IMR-90 (cell line): ENCODE data around the gene PPP1R14C. TPM values are rescaled to one million over a fixed set of nuclear protein-coding genes. Genes with fewer than 3 reads are reported as not detected.

Source experiments
- ATAC-seq: fragments of 200-7000 bp; cut with Tn5 transposase; 2 replicates; pipeline ENCODE4 v1.9.1; 2020; ENCODE audit warnings: low read depth, mild to moderate bottlenecking, moderate library complexity
- BruUV-seq: library from RNA; stranded (reverse); fragments of 400-500 nt; replicated peaks from 2 replicates; lab custom pipeline; 2021; lab: Mats Ljungman, UMichigan
- CTCF ChIA-PET: fragments of 300-600 bp; formaldehyde crosslinking; extraction: SDS; loops from one replicate; lab custom pipeline; 2021; ENCODE audit warnings: antibody characterized with exemption; lab: Yijun Ruan, JAX
- POLR2A ChIA-PET: fragments of 300-600 bp; sonication (Branson Sonifier 250); formaldehyde crosslinking; loops from one replicate; lab custom pipeline; 2022; ENCODE audit warnings: antibody characterized with exemption; ENCODE audit not compliant: unreplicated experiment; lab: Charles Lee
- DNase-seq: peaks from one replicate; pipeline ENCODE4 v3.0.0; 2013
- H2AFZ ChIP-seq: replicated peaks from 2 replicates; pipeline ENCODE3; 2013; ENCODE audit warnings: low read length, mild to moderate bottlenecking; ENCODE audit not compliant: poor library complexity
- H2AK5ac ChIP-seq: 2 replicates; pipeline ENCODE4 v1.6.1; 2013; ENCODE audit warnings: low read depth, low read length, inconsistent platforms
- H2AK9ac ChIP-seq: replicated peaks from 2 replicates; pipeline ENCODE3; 2013; ENCODE audit warnings: mild to moderate bottlenecking, low read depth, low read length, moderate library complexity; ENCODE audit not compliant: poor library complexity
- H2BK120ac ChIP-seq: 2 replicates; pipeline ENCODE4 v1.6.1; 2013; ENCODE audit warnings: low read depth, low read length, inconsistent platforms
- H2BK15ac ChIP-seq: 3 replicates; pipeline ENCODE4 v1.6.1; 2013; ENCODE audit warnings: low read depth, low read length, inconsistent platforms
- H2BK20ac ChIP-seq: 2 replicates; pipeline ENCODE4 v1.6.1; 2013; ENCODE audit warnings: low read depth, mild to moderate bottlenecking, inconsistent platforms, low read length, moderate library complexity
- H2BK5ac ChIP-seq: 2 replicates; pipeline ENCODE4 v1.6.1; 2013; ENCODE audit warnings: mild to moderate bottlenecking, low read depth, low read length, inconsistent platforms; ENCODE audit not compliant: poor library complexity, severe bottlenecking
- H3K14ac ChIP-seq: replicated peaks from 2 replicates; pipeline ENCODE4 v1.6.1; 2013; ENCODE audit warnings: low read depth, low read length, inconsistent platforms
- H3K18ac ChIP-seq: 2 replicates; pipeline ENCODE4 v1.6.1; 2013; ENCODE audit warnings: low read depth, low read length, control low read depth
- H3K23ac ChIP-seq: 2 replicates; pipeline ENCODE4 v1.6.1; 2013; ENCODE audit warnings: low read depth, low read length, inconsistent platforms
- H3K27ac ChIP-seq: 2 replicates; pipeline ENCODE4 v1.5.1; 2013; ENCODE audit warnings: mild to moderate bottlenecking, control low read depth, low read length; ENCODE audit not compliant: insufficient read depth
- H3K27me3 ChIP-seq: 2 replicates; pipeline ENCODE4 v1.6.1; 2013; ENCODE audit warnings: low read length; ENCODE audit not compliant: control insufficient read depth, insufficient read depth
- H3K36me3 ChIP-seq: 2 replicates; pipeline ENCODE4 v1.6.1; 2013; ENCODE audit warnings: low read length, mixed read lengths; ENCODE audit not compliant: control insufficient read depth, insufficient read depth
- H3K4ac ChIP-seq: 2 replicates; pipeline ENCODE4 v1.6.1; 2013; ENCODE audit warnings: low read depth, low read length, inconsistent platforms
- H3K4me1 ChIP-seq: 2 replicates; pipeline ENCODE4 v1.6.1; 2013; ENCODE audit warnings: low read length, mixed read lengths; ENCODE audit not compliant: control insufficient read depth, insufficient read depth
- H3K4me2 ChIP-seq: 2 replicates; pipeline ENCODE4 v1.6.1; 2013; ENCODE audit warnings: low read depth, mild to moderate bottlenecking, control low read depth, low read length, moderate library complexity
- H3K4me3 ChIP-seq: 2 replicates; pipeline ENCODE4 v1.5.1; 2013; ENCODE audit warnings: low read depth, mild to moderate bottlenecking, control low read depth, low read length, moderate library complexity; ENCODE audit not compliant: insufficient read depth
- H3K56ac ChIP-seq: 2 replicates; pipeline ENCODE4 v1.6.1; 2013; ENCODE audit warnings: low read length, inconsistent platforms; ENCODE audit not compliant: insufficient read depth; ENCODE audit errors: extremely low read depth
- H3K79me1 ChIP-seq, 2 experiments: 2 replicates each; pipeline ENCODE4 v1.6.1; 2013; ENCODE audit warnings: low read length in 2 of 2, inconsistent platforms in 1 of 2, low read depth in 1 of 2
- H3K9ac ChIP-seq: 2 replicates; pipeline ENCODE4 v1.6.1; 2013; ENCODE audit warnings: low read depth, low read length, control low read depth
- H3K9me1 ChIP-seq: 2 replicates; pipeline ENCODE4 v1.6.1; 2013; ENCODE audit warnings: low read length, inconsistent platforms; ENCODE audit not compliant: insufficient read depth
- H3K9me3 ChIP-seq: 2 replicates; pipeline ENCODE4 v1.6.1; 2013; ENCODE audit warnings: low read length; ENCODE audit not compliant: control insufficient read depth, insufficient read depth
- H4K20me1 ChIP-seq: 2 replicates; pipeline ENCODE4 v1.6.1; 2013; ENCODE audit warnings: low read length, inconsistent platforms; ENCODE audit not compliant: insufficient read depth
- H4K5ac ChIP-seq: 2 replicates; pipeline ENCODE4 v1.6.1; 2013; ENCODE audit warnings: mild to moderate bottlenecking, low read depth, low read length, control low read depth
- H4K8ac ChIP-seq, 2 experiments: 2 replicates each; pipeline ENCODE4 v1.6.1; 2013; ENCODE audit warnings: low read depth in 2 of 2, low read length in 2 of 2, control low read depth in 1 of 2, inconsistent platforms in 1 of 2
- H4K91ac ChIP-seq: 2 replicates; pipeline ENCODE4 v1.6.1; 2013; ENCODE audit warnings: low read depth, low read length, inconsistent platforms; ENCODE audit not compliant: insufficient read depth
- BHLHE40 ChIP-seq: fragments of 150-350 bp; IDR thresholded peaks from 2 replicates; pipeline ENCODE4 v1.6.1; 2016; ENCODE audit warnings: mild to moderate bottlenecking, low read depth, low read length
- CEBPB ChIP-seq: IDR thresholded peaks from 2 replicates; pipeline ENCODE4 v1.6.1; 2012; ENCODE audit warnings: low read depth, low read length, improper control_type of control experiment
- CHD1 ChIP-seq: IDR thresholded peaks from 2 replicates; pipeline ENCODE4 v1.6.1; 2012; ENCODE audit warnings: low read depth, low read length, improper control_type of control experiment
- CTCF ChIP-seq: conservative IDR thresholded peaks from 2 replicates; pipeline ENCODE4 v1.5.1; 2012; ENCODE audit warnings: mild to moderate bottlenecking, low read depth, low read length, improper control_type of control experiment
- ELK1 ChIP-seq: fragments of 150-350 bp; IDR thresholded peaks from 2 replicates; pipeline ENCODE4 v1.6.1; 2016; ENCODE audit warnings: low read depth, mild to moderate bottlenecking, low read length, moderate library complexity, borderline replicate concordance
- FOS ChIP-seq: fragments of 150-350 bp; IDR thresholded peaks from 2 replicates; pipeline ENCODE4 v1.6.1; 2016; ENCODE audit warnings: low read depth, low read length
- MAFK ChIP-seq: IDR thresholded peaks from 2 replicates; pipeline ENCODE4 v1.6.1; 2012; ENCODE audit warnings: low read depth, low read length, improper control_type of control experiment
- MAZ ChIP-seq: IDR thresholded peaks from 2 replicates; pipeline ENCODE4 v1.6.1; 2012; ENCODE audit warnings: low read depth, mild to moderate bottlenecking, low read length, improper control_type of control experiment, moderate library complexity, borderline replicate concordance
- MXI1 ChIP-seq: IDR thresholded peaks from 2 replicates; pipeline ENCODE4 v1.6.1; 2012; ENCODE audit warnings: low read depth, mild to moderate bottlenecking, low read length, moderate library complexity, borderline replicate concordance
- NFE2L2 ChIP-seq: fragments of 150-350 bp; IDR thresholded peaks from 2 replicates; pipeline ENCODE4 v1.6.1; 2016; ENCODE audit warnings: low read depth, mild to moderate bottlenecking, low read length
- POLR2A ChIP-seq: IDR thresholded peaks from 2 replicates; pipeline ENCODE4 v1.6.1; 2012; ENCODE audit warnings: mild to moderate bottlenecking, low read depth, low read length
- RAD21 ChIP-seq: IDR thresholded peaks from 2 replicates; pipeline ENCODE4 v1.6.1; 2012; ENCODE audit warnings: low read length, improper control_type of control experiment
- RCOR1 ChIP-seq: IDR thresholded peaks from 2 replicates; pipeline ENCODE4 v1.6.1; 2012; ENCODE audit warnings: mild to moderate bottlenecking, low read length, improper control_type of control experiment; ENCODE audit not compliant: insufficient replicate concordance
- RFX5 ChIP-seq: IDR thresholded peaks from 2 replicates; pipeline ENCODE4 v1.8.0; 2012; ENCODE audit warnings: low read depth, mild to moderate bottlenecking, low read length, moderate library complexity
- SMC3 ChIP-seq: fragments of 150-350 bp; IDR thresholded peaks from 2 replicates; pipeline ENCODE4 v1.6.1; 2016; ENCODE audit warnings: low read depth, mild to moderate bottlenecking, antibody characterized with exemption, low read length, moderate library complexity
- USF2 ChIP-seq: fragments of 150-350 bp; IDR thresholded peaks from 2 replicates; pipeline ENCODE4 v1.6.1; 2017; ENCODE audit warnings: mild to moderate bottlenecking, antibody characterized with exemption, low read length, low read depth
- WGBS, 2 experiments: methylation state at CpG; one replicate each; pipeline versions ENCODE4 v1.1.5 to v1.1.7; 2013; ENCODE audit warnings: missing lambda C conversion rate in 2 of 2; ENCODE audit not compliant: insufficient read length in 1 of 2; ENCODE audit errors: extremely low coverage in 2 of 2; 5-methylcytosine and 5-hydroxymethylcytosine counted together
- dilution Hi-C: fragments of 300-500 bp; cut with HindIII; formaldehyde crosslinking; loops from one replicate; pipeline ENCODE4 v1.14.3; 2018; ENCODE audit warnings: low sequenced_read_pairs; ENCODE audit not compliant: unreplicated experiment
- in situ Hi-C: fragments of 300-500 bp; cut with MboI; formaldehyde crosslinking; loops from 3 replicates; pipeline ENCODE4 v1.14.3; 2019; ENCODE audit warnings: low sequenced_read_pairs, inconsistent platforms, mixed read lengths
- intact Hi-C: fragments of 100-400 bp; cut with micrococcal nuclease; formaldehyde crosslinking; loops from 2 replicates; pipeline ENCODE4 v1.10.0; 2022
- polyA plus RNA-seq, 3 experiments: library from polyadenylated mRNA; depleted of rRNA; stranded (reverse); fragments of >200 nt; gene quantifications; 2 replicates each; pipeline ENCODE4 v1.2.3, GENCODE V29; 2012; ENCODE audit warnings: low replicate concordance in 1 of 3
- total RNA-seq: library from RNA; depleted of rRNA; stranded (reverse); fragments of >200 nt; gene quantifications from 2 replicates; pipeline ENCODE4 v1.2.3, GENCODE V29; 2012

Gene PPP1R14C
- total and polyA plus RNA-seq, 2 of the 4 experiments (the other 2 are of a cell fraction): not detected

- Histone ChIP-seq H2BK120ac (no peak overlapping the region), H4K8ac (no peak overlapping the region), H4K5ac (no peak overlapping the region), H3K4me1 (no peaks in the 10 kb centered on the region), H3K27me3 (no peaks in the 10 kb centered on the region), H2BK20ac (no peak overlapping the region), H3K4me2 (no peak overlapping the region), H4K91ac (no peak overlapping the region), H3K9ac (no peak overlapping the region), H2AK9ac (no peak overlapping the region), H3K36me3 (no peaks in the 10 kb centered on the region), H3K79me1 (no peaks in the 10 kb centered on the region), H3K9me1 (no peaks in the 10 kb centered on the region), H2AK5ac (no peak overlapping the region), H2BK15ac (no peak overlapping the region), H2BK5ac (no peak overlapping the region), H3K27ac (no peak overlapping the region), H3K23ac (no peak overlapping the region), H3K14ac (no peak overlapping the region), H3K9me3 (peaks cover 3% of the 10 kb centered on the region; the same call in 1 of the 2 replicates), H3K4ac (no peak overlapping the region), H3K18ac (no peak overlapping the region), H2AFZ (no peak overlapping the region), H4K20me1 (no peaks in the 10 kb centered on the region), H3K4me3 (no peak overlapping the region), H3K56ac (no peak overlapping the region)
- DNase-seq (no peak), ATAC-seq (no peak)
- intact Hi-C loops: no loop called here
- ChIA-PET POLR2A (no interaction called here), CTCF (no interaction called here)
- in situ Hi-C loops: no loop called here
- dilution Hi-C loops: no loop called here
- TF ChIP-seq MAFK: no peak
- TF ChIP-seq MXI1: no peak
- TF ChIP-seq CEBPB: no peak
- TF ChIP-seq RFX5: no peak
- no peak for TF ChIP-seq RAD21
- TF ChIP-seq RCOR1: no peak
- no peak for TF ChIP-seq FOS
- no peak for TF ChIP-seq USF2
- TF ChIP-seq POLR2A: no peak
- no peak for TF ChIP-seq SMC3
- no peak for TF ChIP-seq CHD1
- TF ChIP-seq NFE2L2: no peak
- TF ChIP-seq MAZ: no peak
- no peak for TF ChIP-seq CTCF
- TF ChIP-seq BHLHE40: no peak
- TF ChIP-seq ELK1: no peak
- WGBS, 2 experiments: no CpG with 5 or more reads among the region's 6 CpGs
- no TSS peak for BruUV-seq
Measured at GRCh38 chr6:150118203-150118602, 24.6 kb upstream of the PPP1R14C start.
